HG02642 (cell line): Measurements from ENCODE around the gene PPIH.
A peak's percentile ranks its signal among the peaks of the same experiment; 100 is the strongest.
"Not testable (repeated sequence)": the region's sequence is repeated elsewhere in the genome, so short reads cannot be mapped to it uniquely, and the experiment has no call there.

ENCODE experiments used
- ATAC-seq: cut with Tn5 transposase; IDR thresholded peaks from one replicate; pipeline ENCODE4 v1.9.1; 2021; ENCODE audit warnings: mild to moderate bottlenecking; ENCODE audit not compliant: unreplicated experiment, poor library complexity

Gene PPIH

DNA sequence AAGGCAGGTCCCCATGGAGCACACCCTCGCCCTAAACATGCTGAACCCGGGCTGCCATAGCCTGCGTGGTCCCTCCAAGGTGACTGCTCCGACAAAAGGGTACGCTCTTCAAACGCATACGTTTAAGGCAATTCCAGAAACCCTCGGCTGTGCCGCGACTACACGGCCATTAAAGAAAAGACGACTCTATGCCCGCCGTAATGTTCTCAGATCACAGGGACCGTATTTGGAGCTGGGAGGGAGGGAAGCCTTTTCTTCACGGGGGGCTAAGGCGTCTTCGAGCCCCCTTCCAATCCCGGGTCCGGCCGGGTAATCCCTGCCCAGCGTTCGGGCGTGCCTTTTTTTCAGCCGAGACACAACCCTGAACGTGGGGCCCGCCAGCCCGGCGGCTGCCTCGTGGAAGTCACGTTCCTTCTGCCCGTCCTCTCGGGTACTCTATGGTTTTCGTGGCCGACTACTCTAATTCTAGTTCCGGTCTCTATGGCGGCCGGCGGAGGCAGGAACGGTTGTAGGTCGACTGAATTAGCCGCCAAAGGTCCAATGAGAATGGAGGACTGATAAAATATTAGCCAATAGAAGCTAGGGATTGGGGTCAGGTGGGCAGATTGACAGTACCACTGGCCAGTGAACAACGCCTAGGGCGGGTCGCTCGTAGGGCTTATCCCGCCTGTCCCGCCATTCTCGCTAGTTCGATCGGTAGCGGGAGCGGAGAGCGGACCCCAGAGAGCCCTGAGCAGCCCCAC, 23.7 kb downstream of the PPIH start, which contains the start of gene YBX1:
Gene YBX1, plus strand, starts transcription at position 678 of the 743 bp plus-strand sequence. CDS start 148 bp downstream, outside the sequence.
- peak; percentile 88 for ATAC-seq

- peak; percentile 29 for ATAC-seq
Observed at GRCh38 chr1:42682484-42682738, 24.2 kb downstream of the PPIH start.

GRCh38 chr1:42682739-42683531, 24.7 kb downstream of the PPIH start:
- peak; percentile 42 for ATAC-seq

GRCh38 chr1:42684139-42684538, 25.9 kb downstream of the PPIH start:
- no peak for ATAC-seq

DNA sequence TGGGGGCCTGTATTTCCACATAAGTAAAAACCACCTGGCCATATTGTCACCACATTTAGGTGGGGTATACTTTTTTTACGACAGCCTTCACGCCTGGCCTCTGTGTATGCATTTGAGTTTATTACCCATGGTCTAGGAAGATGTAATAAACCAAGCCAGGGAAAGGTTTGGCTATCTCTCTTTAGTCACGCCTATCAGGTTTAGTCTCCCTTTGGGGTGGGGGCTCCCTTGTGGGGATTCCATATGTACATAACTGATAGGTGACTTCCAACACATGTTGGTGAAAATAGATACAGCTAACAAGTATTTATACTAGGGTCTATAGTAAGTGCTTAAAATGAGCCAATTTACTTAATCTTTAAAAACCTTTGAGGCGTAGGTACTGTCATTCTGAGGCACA, 28.2 kb downstream of the PPIH start:
- ATAC-seq: no peak

- ATAC-seq: no peak
Observed at GRCh38 chr1:42689912-42690311, 31.7 kb downstream of the PPIH start.

DNA sequence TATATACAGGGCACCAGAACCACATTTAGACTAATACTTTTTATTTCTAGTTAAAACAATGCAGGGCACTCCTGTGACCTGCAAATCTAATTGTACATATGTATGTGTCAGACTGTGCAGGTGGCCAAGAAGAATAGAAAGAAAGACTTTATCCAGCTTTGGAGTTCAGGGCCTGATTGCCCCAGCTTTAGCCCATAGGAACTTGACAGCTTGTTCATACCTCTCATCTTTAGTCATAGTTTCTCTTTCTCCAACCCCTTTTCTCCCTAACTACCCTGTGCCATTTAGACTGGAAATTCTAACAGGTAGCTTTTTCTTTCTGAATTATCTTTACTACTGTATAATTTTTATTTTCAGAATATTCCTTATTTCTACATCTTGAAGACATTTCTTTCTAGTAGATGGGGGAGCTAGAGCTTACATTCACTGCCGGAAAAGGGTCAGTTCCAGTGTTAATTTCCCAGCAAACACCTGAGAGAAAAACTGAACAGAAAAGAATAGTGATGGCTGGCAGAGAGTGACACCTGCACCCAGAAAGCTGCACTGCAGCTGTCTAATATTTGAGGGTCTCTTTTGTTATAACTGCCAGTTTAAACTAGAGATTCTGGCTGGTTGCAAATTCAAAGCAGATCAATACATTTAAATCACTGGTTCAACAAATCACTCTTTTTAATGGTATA, 32.4 kb downstream of the PPIH start:
- no peak for ATAC-seq

DNA sequence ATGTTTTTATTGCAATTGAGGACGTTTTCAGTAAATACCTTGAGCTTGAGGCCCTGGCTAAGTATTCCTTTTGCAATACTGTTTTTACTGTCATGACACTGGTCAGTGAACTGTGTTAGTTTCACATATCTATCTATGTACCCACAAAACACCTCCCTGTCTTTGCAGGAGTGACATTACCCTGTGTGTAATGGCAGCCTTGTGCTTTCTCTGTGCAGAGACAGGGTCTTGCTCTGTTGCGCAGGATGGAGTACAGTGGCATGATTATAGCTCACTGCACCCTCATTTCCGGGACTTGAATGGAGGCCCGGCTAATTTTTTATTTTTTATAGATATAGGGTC, 32.9 kb downstream of the PPIH start:
- no peak for ATAC-seq

DNA sequence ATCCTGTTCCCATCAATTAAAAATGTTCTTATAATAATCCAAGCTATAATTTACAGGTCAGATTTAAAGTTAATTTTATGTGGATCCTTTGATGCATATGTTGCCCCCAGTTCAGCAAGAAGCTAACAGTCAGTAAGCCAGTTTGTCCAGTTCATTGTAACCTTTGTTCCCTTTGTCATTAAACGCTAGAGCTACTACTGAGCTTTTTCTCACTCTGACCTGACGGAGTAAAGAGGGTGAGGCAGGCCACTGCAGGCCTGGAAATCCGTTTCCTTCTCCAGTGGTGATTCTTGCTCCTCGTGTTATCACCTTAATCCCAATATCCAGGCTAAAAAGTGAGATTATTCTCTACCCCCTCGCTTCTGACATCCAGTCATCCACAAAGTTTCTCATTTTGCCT, 34.2 kb downstream of the PPIH start:
- no peak for ATAC-seq

GRCh38 chr1:42692911-42693310, 34.7 kb downstream of the PPIH start:
- no peak for ATAC-seq

DNA sequence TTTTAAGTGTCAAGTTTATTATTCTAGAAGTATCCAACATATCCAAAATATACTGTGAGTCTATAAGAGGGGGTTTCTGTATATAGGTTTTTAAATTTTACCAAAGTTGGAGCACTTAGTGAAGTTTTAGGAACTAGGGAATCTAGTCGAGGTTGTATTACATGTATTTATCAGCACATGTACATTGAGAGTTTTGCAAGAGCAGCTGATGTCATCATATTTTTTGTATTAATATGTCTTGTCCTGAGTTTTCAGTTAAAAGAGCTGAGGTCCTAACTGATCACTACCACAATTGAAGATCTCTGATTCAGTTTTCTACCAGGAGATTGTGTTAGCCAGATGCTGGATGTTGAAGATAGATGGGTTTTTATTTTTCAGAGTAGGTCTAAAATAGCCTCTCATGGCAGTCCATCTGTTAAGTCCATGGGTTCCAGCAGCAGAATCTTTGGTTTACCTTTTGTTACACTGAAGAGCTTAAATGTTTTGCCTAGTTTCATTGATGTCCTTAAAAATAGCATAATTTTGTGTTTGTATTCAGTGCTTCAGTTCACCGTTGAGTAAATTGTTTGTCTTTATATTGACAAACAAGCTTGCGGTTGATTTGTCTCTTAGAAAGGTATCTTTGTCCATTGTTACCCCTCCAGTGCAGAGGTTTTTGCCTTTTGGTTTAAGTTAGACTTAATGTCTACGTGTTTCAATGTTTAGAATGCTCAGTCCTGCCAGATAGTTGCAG, 40.0 kb downstream of the PPIH start:
- ATAC-seq: no peak

DNA sequence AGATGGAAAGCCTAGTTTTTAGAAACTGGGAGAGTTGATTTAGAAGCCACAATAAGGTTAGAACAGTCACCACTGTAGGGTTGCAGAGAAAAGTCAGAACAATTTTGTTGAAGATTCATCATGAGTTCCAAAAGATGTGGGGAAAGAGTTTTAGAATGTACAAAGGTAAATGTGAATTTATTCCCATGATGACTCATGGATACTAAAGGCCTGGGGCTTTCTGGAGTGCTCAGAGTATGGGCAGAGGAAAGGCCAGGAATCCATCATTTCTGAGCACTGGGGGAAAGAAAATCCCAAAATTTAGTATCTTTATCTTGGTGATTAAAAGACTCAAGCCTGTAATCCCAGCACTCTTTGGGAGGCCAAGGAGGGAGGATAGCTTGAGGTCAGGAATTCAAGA, 41.8 kb downstream of the PPIH start:
- ATAC-seq: no peak

- ATAC-seq: no peak
Observed at GRCh38 chr1:42703888-42704464, 45.8 kb downstream of the PPIH start.

DNA sequence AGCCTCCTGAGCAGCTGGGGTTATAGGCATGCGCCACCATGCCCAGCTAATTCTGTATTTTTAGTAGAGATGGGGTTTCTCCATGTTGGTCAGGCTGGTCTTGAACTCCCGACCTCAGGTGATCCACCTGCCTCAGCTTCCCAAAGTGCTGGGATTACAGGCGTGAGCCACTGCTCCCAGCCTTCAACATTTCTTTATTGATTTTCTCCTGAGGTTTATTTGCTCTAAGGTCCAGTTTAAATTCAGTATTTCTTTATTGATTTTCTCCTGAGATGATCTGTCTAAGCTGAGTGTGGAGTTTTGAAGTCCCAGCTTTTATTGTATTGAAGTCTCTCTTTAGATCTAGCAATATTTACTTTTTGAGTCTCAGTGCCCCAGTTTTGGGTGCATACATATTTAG, 54.6 kb downstream of the PPIH start:
- not testable (repeated sequence) for ATAC-seq

DNA sequence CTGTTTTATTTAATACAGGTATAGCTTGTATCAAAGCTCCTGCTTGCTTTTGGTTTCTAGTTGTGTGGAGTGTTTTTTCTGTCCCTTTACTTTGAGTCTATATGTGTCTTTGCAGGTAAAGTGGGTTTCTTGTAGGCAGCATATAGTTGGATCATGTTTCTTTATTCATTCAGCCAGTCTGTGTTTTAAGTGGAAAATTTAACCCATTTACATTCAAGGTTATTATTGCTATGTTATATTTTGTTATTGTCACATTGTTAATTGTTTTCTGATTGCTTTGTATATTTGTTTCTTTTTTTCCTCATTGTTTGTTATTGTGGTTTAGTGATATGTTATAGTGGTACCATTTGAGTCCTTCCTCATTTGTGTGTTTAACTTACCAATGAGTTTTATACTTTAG, 55.1 kb downstream of the PPIH start:
- ATAC-seq: no peak

- ATAC-seq: not testable (repeated sequence)
Observed at GRCh38 chr1:42714441-42714840, 56.2 kb downstream of the PPIH start.

DNA sequence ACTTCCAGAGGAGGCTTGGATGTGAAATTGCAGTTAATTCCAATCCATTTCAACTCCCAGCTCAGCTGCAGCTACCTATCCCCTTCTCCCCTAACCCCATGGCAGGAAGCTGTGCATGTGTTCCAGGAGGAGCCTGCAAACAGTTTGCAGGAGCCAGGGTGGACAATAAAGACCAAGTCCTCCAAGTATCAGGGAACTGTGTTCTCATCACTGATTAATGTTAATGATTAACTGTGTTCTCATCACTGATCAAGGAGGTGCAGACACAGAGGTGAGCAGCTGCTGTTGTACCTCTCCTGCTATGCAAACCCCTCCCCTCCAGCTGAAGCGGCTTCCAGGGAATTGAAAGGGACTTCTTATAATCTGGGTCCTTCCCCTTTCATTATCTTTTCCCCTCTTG, 62.6 kb downstream of the PPIH start:
- no peak for ATAC-seq

DNA sequence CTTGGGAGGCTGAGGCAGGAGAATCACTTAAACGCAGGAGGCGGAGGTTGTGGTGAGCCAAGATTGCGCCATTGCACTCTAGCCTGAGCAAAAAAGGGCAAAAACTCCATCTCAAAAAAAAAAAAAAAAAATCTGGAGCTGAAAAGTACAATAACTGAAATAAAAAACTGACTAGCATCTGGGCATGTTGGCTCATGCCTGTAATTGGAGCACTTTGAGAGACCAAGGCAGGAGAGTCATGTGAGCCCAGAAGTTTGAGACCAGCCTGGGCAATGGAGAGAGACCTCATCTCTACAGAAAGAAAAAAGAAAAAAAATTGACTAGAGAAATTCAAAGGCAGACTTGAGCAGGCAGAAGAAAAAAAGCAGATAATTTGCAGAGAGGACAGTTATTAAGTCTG, 63.7 kb downstream of the PPIH start:
- no peak for ATAC-seq

- not testable (repeated sequence) for ATAC-seq
Observed at GRCh38 chr1:42722403-42722802, 64.2 kb downstream of the PPIH start.

- no peak for ATAC-seq
Observed at GRCh38 chr1:42723511-42723910, 65.3 kb downstream of the PPIH start.
